Ishikawa (cell line): ENCODE results near the gene NRL.

ENCODE experiments used
- CEBPB ChIP-seq: IDR thresholded peaks from 2 replicates; pipeline ENCODE4 v1.6.1; 2012
- CREB1 ChIP-seq: IDR thresholded peaks from 2 replicates; pipeline ENCODE4 v1.6.1; 2012; ENCODE audit warnings: low read depth
- EGR1 ChIP-seq: IDR thresholded peaks from 2 replicates; pipeline ENCODE4 v1.6.1; 2012
- EP300 ChIP-seq: IDR thresholded peaks from 2 replicates; pipeline ENCODE4 v1.6.1; 2012; ENCODE audit warnings: borderline replicate concordance
- RAD21 ChIP-seq: IDR thresholded peaks from 2 replicates; pipeline ENCODE4 v1.6.1; 2012; ENCODE audit warnings: low read depth
- TAF1 ChIP-seq: IDR thresholded peaks from 2 replicates; pipeline ENCODE4 v1.6.1; 2012; ENCODE audit warnings: low read depth, mild to moderate bottlenecking
- TCF12 ChIP-seq: IDR thresholded peaks from 2 replicates; pipeline ENCODE4 v1.6.1; 2012; ENCODE audit warnings: low read depth
- TEAD4 ChIP-seq: IDR thresholded peaks from 2 replicates; pipeline ENCODE4 v1.6.1; 2012
- YY1 ChIP-seq: IDR thresholded peaks from 2 replicates; pipeline ENCODE4 v1.6.1; 2012; ENCODE audit warnings: low read depth
- ZBTB7A ChIP-seq: IDR thresholded peaks from 2 replicates; pipeline ENCODE4 v1.6.1; 2012; ENCODE audit warnings: low read depth
- TF ChIP-seq, protein P1 (sequence below): IDR thresholded peaks from 2 replicates; pipeline ENCODE4 v1.6.1; 2012
- TF ChIP-seq, protein P2 (sequence below): IDR thresholded peaks from 2 replicates; pipeline ENCODE4 v1.6.1; 2012; ENCODE audit warnings: low read depth, mild to moderate bottlenecking
- TF ChIP-seq, protein P3 (sequence below): IDR thresholded peaks from 2 replicates; pipeline ENCODE4 v1.6.1; 2012

DNA sequence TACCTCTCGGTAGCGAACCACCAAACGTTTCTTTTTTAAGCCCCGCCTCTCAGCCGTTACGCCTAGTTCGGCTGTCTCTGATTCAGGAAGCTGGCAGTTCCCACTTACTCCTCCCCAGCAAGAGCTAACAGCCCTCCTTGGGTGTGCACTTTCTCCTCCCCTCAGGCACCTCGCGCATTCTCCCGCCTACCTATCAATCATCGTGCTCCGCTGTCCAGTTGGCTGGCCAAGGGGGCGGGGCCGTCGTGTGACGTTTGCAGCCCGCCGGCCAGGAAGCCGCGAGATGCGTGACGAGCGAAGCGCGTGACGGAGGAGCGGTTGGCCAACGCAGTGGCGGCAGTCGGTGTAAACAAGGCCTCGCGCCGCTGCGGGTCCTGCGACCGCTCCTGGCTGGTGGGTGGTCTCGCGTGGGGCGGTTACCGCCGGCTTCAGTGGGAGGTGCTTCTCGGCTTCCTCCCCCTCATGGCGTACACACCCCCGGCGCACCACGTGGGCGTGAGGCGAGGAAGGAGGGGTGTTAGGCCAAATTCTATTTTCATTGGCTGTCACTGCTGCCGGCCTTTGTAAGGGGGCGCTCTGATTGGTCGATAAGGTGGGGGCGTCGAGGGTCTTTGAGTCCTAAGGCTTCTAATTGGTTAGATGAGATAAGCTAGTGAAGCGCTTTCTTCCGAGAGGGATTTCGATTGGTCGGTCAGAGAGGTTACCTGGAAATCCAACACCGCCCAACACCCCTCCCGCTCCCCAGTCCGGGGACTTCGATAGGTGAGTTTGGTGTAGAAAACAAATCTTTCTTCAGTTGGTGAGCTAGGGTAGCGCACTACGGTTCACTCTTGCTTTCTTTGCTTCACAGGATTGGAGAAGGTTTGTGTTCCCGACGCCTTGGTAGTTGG lies at the start of gene NRL, which contains the start of gene DCAF11:
- TF ChIP-seq RAD21 (no peak), TAF1 (peak; percentile 54), ZBTB7A (no peak), CEBPB (no peak), YY1 (no peak; the same call in 1 of the 2 replicates), EP300 (no peak; the same call in 1 of the 2 replicates), CREB1 (peak; percentile 87), TEAD4 (peak; percentile 27; the same call in 1 of the 2 replicates), EGR1 (peak; percentile 94), TCF12 (peak; percentile 46; the same call in 1 of the 2 replicates)
- TF ChIP-seq, protein P1, sequence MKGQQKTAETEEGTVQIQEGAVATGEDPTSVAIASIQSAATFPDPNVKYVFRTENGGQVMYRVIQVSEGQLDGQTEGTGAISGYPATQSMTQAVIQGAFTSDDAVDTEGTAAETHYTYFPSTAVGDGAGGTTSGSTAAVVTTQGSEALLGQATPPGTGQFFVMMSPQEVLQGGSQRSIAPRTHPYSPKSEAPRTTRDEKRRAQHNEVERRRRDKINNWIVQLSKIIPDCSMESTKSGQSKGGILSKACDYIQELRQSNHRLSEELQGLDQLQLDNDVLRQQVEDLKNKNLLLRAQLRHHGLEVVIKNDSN = peak; percentile 94
- TF ChIP-seq, protein P2, sequence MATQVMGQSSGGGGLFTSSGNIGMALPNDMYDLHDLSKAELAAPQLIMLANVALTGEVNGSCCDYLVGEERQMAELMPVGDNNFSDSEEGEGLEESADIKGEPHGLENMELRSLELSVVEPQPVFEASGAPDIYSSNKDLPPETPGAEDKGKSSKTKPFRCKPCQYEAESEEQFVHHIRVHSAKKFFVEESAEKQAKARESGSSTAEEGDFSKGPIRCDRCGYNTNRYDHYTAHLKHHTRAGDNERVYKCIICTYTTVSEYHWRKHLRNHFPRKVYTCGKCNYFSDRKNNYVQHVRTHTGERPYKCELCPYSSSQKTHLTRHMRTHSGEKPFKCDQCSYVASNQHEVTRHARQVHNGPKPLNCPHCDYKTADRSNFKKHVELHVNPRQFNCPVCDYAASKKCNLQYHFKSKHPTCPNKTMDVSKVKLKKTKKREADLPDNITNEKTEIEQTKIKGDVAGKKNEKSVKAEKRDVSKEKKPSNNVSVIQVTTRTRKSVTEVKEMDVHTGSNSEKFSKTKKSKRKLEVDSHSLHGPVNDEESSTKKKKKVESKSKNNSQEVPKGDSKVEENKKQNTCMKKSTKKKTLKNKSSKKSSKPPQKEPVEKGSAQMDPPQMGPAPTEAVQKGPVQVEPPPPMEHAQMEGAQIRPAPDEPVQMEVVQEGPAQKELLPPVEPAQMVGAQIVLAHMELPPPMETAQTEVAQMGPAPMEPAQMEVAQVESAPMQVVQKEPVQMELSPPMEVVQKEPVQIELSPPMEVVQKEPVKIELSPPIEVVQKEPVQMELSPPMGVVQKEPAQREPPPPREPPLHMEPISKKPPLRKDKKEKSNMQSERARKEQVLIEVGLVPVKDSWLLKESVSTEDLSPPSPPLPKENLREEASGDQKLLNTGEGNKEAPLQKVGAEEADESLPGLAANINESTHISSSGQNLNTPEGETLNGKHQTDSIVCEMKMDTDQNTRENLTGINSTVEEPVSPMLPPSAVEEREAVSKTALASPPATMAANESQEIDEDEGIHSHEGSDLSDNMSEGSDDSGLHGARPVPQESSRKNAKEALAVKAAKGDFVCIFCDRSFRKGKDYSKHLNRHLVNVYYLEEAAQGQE = no peak
- TF ChIP-seq, protein P3, sequence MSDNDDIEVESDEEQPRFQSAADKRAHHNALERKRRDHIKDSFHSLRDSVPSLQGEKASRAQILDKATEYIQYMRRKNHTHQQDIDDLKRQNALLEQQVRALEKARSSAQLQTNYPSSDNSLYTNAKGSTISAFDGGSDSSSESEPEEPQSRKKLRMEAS = peak; percentile 96
